ENCODE measurements around the gene GMFB.

The GMFB gene

GRCh38 chr14:54498579-54498978 is 9.8 kb upstream of the GMFB start:
- no peak for DNase-seq (ENCODE audit: low spot score)
- in situ Hi-C loops (cut with MboI; ENCODE audit: low sequenced_read_pairs, unreplicated experiment) = no loop called here
- no peak for TF ChIP-seq CTCF (IDR thresholded peaks at IDR 0.05; ENCODE audit: borderline replicate concordance, control extremely low read depth, extremely low read depth, insufficient read depth, missing control alignments)

DNA sequence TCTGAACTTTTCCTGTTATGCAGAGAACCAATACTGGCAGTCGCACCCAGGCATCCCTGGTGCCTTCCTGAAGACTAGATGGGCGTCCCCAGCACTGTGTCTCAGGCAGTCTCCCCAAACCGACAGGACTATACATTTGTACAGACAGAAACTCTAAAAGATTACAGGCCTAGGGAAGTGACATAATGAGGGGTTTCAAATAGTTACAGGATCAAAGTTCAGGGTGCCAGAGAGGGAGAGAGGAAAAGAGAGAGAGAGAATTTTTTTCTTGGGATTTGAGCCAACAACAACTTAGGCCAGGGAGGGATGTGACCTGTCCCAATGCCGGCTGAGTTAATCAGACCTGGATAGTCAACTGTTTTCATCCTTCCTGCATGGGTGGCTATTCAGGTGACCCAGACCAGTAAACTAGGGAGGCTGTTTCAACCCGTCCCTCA is 9.3 kb upstream of the GMFB start:
- no peak for DNase-seq (ENCODE audit: low spot score)
- no peak for TF ChIP-seq CTCF (IDR thresholded peaks at IDR 0.05; ENCODE audit: borderline replicate concordance, control extremely low read depth, extremely low read depth, insufficient read depth, missing control alignments)
- in situ Hi-C loops (cut with MboI; ENCODE audit: low sequenced_read_pairs, unreplicated experiment) = no loop called here

DNA sequence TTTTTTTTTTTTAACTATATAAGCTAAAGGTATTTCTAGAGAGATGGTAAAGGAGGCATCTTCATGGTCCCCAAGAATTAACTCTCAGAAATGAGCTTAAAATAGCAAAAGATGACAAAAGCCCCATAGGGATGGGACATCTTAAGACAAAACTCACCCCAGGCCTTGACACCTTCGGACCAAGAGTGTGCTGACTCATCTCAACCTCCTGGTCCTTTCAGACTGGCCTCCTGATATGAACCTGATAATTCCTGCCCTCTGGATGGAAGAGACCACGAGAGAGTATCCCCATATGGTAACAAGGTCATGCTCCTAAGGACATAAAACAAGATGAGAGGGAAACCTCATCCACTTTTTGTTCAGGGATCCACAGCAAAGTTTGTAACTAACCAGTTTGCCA is 8.4 kb upstream of the GMFB start:
- DNase-seq (ENCODE audit: low spot score) = no peak
- in situ Hi-C loops (cut with MboI; ENCODE audit: low sequenced_read_pairs, unreplicated experiment) = no loop called here
- no peak for TF ChIP-seq CTCF (IDR thresholded peaks at IDR 0.05; ENCODE audit: borderline replicate concordance, control extremely low read depth, extremely low read depth, insufficient read depth, missing control alignments)

DNA sequence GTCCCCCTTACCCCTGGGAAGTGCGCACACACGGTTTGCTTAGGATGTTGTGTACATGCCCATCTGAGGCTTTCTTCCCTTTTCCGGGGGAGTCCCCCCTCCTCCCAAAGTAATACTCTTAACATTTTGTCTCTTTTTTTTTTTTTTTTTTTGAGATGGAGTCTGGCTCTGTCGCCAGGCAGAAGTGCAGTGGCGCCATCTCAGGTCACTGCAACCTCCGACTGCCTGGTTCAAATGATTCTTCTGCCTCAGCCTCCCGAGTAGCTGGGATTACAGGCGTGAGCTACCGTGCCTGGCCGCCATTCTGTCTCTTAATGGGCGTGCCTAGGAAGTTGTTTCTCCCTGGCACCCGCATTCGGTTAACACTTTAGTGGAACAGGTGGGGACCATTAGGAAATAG is 4.5 kb upstream of the GMFB start:
- TF ChIP-seq CTCF (IDR thresholded peaks at IDR 0.05; ENCODE audit: borderline replicate concordance, control extremely low read depth, extremely low read depth, insufficient read depth, missing control alignments) = no peak

DNA sequence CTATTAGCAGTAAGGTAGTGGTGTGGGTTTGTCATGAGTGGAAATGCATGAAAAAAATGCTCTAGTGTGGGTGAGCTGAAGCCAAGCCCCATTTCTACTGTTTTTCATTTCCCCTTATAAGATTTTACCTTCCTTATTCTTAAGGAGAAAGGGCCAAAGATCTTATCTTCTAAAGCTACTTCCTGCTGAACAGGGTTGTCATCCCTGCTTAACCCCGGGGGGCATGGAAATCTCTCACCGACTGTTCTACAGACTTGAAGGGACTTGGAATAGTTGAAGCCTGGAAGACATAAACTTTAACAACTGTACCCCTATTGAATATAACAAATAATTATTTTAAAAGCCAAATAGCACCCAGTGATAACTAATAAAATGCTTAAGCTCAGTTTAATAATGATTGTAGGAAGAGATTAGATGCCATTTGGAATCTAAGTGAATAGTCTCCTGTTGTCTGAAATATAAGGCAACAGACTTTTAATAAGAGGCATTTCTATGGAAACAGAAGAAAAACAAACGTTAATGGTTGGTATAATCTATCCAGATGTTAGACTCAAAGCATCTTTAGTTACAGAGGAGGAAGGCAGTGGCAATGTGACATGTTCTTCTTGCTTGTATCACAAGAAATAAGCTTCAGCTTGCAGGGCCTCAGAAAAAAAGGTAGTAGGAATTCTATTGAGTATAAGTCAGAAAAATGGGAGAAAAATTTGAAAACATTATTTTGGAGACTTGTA is 1.8 kb upstream of the GMFB start:
- in situ Hi-C loops (cut with MboI; ENCODE audit: low sequenced_read_pairs, unreplicated experiment) = no loop called here
- TF ChIP-seq CTCF (IDR thresholded peaks at IDR 0.05; ENCODE audit: borderline replicate concordance, control extremely low read depth, extremely low read depth, insufficient read depth, missing control alignments) = no peak
- DNase-seq (ENCODE audit: low spot score) = no peak

More for the DNA sequence above, 4.5 kb upstream of the GMFB start:
- DNase-seq (ENCODE audit: low spot score) = no peak
- in situ Hi-C loops (cut with MboI; ENCODE audit: low sequenced_read_pairs, unreplicated experiment) = no loop called here

DNA sequence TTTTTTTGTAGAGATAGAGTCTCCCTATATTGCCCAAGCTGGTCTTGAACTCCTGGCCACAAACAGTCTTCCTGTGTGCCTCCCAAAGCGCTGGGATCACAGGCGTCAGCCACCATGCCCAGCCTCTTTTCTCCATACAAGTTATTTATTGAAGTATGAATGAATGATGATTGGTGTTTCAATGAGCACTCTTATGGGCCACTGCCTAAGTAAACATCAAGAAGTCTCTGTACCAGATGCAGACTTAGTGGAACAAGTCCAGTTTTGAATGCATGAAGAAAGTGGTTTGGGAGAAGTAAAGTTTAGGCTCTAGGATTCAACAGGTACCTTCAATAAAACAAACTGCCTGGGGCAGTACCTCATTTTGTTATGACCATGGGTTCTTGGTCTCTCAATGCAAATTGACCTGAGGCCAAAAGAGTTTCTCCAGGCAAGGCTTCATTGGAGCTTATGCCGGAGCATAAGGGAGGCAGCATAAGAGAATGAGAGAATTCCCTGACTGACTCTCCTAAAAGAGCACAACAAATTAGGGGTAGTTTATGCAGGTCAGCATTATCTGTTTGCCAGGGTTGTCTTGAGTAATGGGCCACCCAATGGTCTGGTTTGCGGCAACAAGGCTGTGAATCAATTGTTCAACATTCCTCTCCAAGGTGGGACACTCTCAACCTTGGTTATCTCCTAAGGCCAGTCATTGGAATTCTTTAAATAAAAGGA is 1.1 kb upstream of the GMFB start:
- in situ Hi-C loops (cut with MboI; ENCODE audit: low sequenced_read_pairs, unreplicated experiment) = no loop called here
- no peak for TF ChIP-seq CTCF (IDR thresholded peaks at IDR 0.05; ENCODE audit: borderline replicate concordance, control extremely low read depth, extremely low read depth, insufficient read depth, missing control alignments)
- no peak for DNase-seq (ENCODE audit: low spot score)
